ENCODE results near the gene CCDC169.
A peak's percentile ranks its signal among the peaks of the same experiment; 100 is the strongest.

CCDC169 gene

GRCh38 chr13:36344886-36345437, 47.3 kb upstream of the CCDC169 start:
- Histone ChIP-seq H2AFZ (ENCODE audit: low read length) (0 out of 2 replicates have a peak overlapping the region, but pooled peaks have one; percentile 76), H3K36me3 (ENCODE audit: insufficient read depth, low read length) (no peaks in the 10 kb centered on the region), H3F3A (ENCODE audit: low read depth) (no peaks in the 10 kb centered on the region), H3K9me3 (ENCODE audit: insufficient read depth, low read depth, low read length) (no peaks in the 10 kb centered on the region), H3K4me2 (ENCODE audit: low read depth, low read length, poor library complexity, severe bottlenecking) (peak overlapping the region; percentile 62), H3K4me1 (ENCODE audit: insufficient read depth, low read length, poor library complexity, severe bottlenecking) (no peaks in the 10 kb centered on the region), H3K9me2 (replicated peaks; ENCODE audit: low read depth, low read length) (no peaks in the 10 kb centered on the region), H3K4me3 (ENCODE audit: low read length, poor library complexity, severe bottlenecking) (peak overlapping the region; percentile 80), H3K27me3 (ENCODE audit: insufficient read depth, low read length, poor library complexity, severe bottlenecking) (no peaks in the 10 kb centered on the region), H3K79me2 (ENCODE audit: insufficient read depth, low read length) (peaks cover 31% of the 10 kb centered on the region), H3K9ac (ENCODE audit: low read depth, low read length, poor library complexity, severe bottlenecking) (peak overlapping the region; percentile 89), H4K20me1 (ENCODE audit: insufficient read depth, low read length, poor library complexity, severe bottlenecking) (no peaks in the 10 kb centered on the region)
- TF ChIP-seq CTCF (conservative IDR thresholded peaks at IDR 0.05; ENCODE audit: low read length) (no peak), EZH2phosphoT487 (IDR thresholded peaks at IDR 0.05; ENCODE audit: borderline replicate concordance) (no peak)

GRCh38 chr13:36344173-36344572, 46.6 kb upstream of the CCDC169 start:
- H4K20me1 ChIP-seq (ENCODE audit: insufficient read depth, low read length, poor library complexity, severe bottlenecking) = no peaks in the 10 kb centered on the region
- H3K4me3 ChIP-seq (ENCODE audit: low read length, poor library complexity, severe bottlenecking) = peak overlapping the region; percentile 80
- TF ChIP-seq EZH2phosphoT487 (IDR thresholded peaks at IDR 0.05; ENCODE audit: borderline replicate concordance) = no peak
- H3K4me1 ChIP-seq (ENCODE audit: insufficient read depth, low read length, poor library complexity, severe bottlenecking) = no peaks in the 10 kb centered on the region
- H3K9ac ChIP-seq (ENCODE audit: low read depth, low read length, poor library complexity, severe bottlenecking) = peak overlapping the region; percentile 23
- H2AFZ ChIP-seq (ENCODE audit: low read length) = no peak overlapping the region
- H3F3A ChIP-seq (ENCODE audit: low read depth) = no peaks in the 10 kb centered on the region
- H3K79me2 ChIP-seq (ENCODE audit: insufficient read depth, low read length) = peaks cover 38% of the 10 kb centered on the region
- no peaks in the 10 kb centered on the region for H3K9me2 ChIP-seq (replicated peaks; ENCODE audit: low read depth, low read length)
- peak overlapping the region; percentile 62 for H3K4me2 ChIP-seq (ENCODE audit: low read depth, low read length, poor library complexity, severe bottlenecking)
- H3K36me3 ChIP-seq (ENCODE audit: insufficient read depth, low read length) = no peaks in the 10 kb centered on the region
- no peaks in the 10 kb centered on the region for H3K27me3 ChIP-seq (ENCODE audit: insufficient read depth, low read length, poor library complexity, severe bottlenecking)
- H3K9me3 ChIP-seq (ENCODE audit: insufficient read depth, low read depth, low read length) = no peaks in the 10 kb centered on the region

- Histone ChIP-seq H3K79me2 (ENCODE audit: insufficient read depth, low read length) (peaks cover 41% of the 10 kb centered on the region), H3K9ac (ENCODE audit: low read depth, low read length, poor library complexity, severe bottlenecking) (peak overlapping the region; percentile 23)
Measured at GRCh38 chr13:36343766-36344165, 46.2 kb upstream of the CCDC169 start.

More at GRCh38 chr13:36343766-36344165, 46.2 kb upstream of the CCDC169 start:
- H3F3A ChIP-seq (ENCODE audit: low read depth) = no peaks in the 10 kb centered on the region
- TF ChIP-seq CTCF (conservative IDR thresholded peaks at IDR 0.05; ENCODE audit: low read length) (no peak), EZH2phosphoT487 (IDR thresholded peaks at IDR 0.05; ENCODE audit: borderline replicate concordance) (no peak)
- H3K27me3 ChIP-seq (ENCODE audit: insufficient read depth, low read length, poor library complexity, severe bottlenecking) = no peaks in the 10 kb centered on the region
- H3K36me3 ChIP-seq (ENCODE audit: insufficient read depth, low read length) = no peaks in the 10 kb centered on the region
- H2AFZ ChIP-seq (ENCODE audit: low read length) = no peak overlapping the region
- peak overlapping the region; percentile 62 for H3K4me2 ChIP-seq (ENCODE audit: low read depth, low read length, poor library complexity, severe bottlenecking)
- H3K9me2 ChIP-seq (replicated peaks; ENCODE audit: low read depth, low read length) = no peaks in the 10 kb centered on the region
- no peaks in the 10 kb centered on the region for H4K20me1 ChIP-seq (ENCODE audit: insufficient read depth, low read length, poor library complexity, severe bottlenecking)
- H3K9me3 ChIP-seq (ENCODE audit: insufficient read depth, low read depth, low read length) = no peaks in the 10 kb centered on the region
- H3K4me3 ChIP-seq (ENCODE audit: low read length, poor library complexity, severe bottlenecking) = peak overlapping the region; percentile 80
- H3K4me1 ChIP-seq (ENCODE audit: insufficient read depth, low read length, poor library complexity, severe bottlenecking) = no peaks in the 10 kb centered on the region

Data from Loucy (cell line).